HPDE6-E6E7 (cell line): ENCODE data around the gene USP14.

Source experiments
- DNase-seq: peaks from one replicate; pipeline ENCODE4 v3.0.0; 2011; ENCODE audit warnings: missing footprints; ENCODE audit errors: extremely low spot score

The USP14 gene

GRCh38 chr18:227902-228301 lies 69.5 kb downstream of the USP14 start:
- DNase-seq: no peak

GRCh38 chr18:228586-228985 lies 70.2 kb downstream of the USP14 start:
- no peak for DNase-seq

GRCh38 chr18:231563-231962 lies 73.2 kb downstream of the USP14 start:
- DNase-seq: no peak

GRCh38 chr18:240175-240574 lies 81.8 kb downstream of the USP14 start:
- DNase-seq: no peak

- no peak for DNase-seq
Observed at GRCh38 chr18:245282-245847, 87.0 kb downstream of the USP14 start.

GRCh38 chr18:248053-248452 lies 89.7 kb downstream of the USP14 start:
- no peak for DNase-seq

GRCh38 chr18:250685-251084 lies 92.3 kb downstream of the USP14 start:
- DNase-seq: no peak

GRCh38 chr18:251572-251971 lies 93.2 kb downstream of the USP14 start:
- no peak for DNase-seq

- DNase-seq: no peak
Observed at GRCh38 chr18:253121-253520, 94.8 kb downstream of the USP14 start.

- no peak for DNase-seq
Observed at GRCh38 chr18:255171-255570, 96.8 kb downstream of the USP14 start.

GRCh38 chr18:260547-260946 lies 102.2 kb downstream of the USP14 start:
- no peak for DNase-seq

GRCh38 chr18:261398-262073 lies 103.2 kb downstream of the USP14 start:
- DNase-seq: no peak
